HL-60/S4 treated with retinoic acid at 250 ng/mL for 4 days and 3 days (cell line): Measurements from ENCODE around the gene LGR6.
"Not testable (repeated sequence)": the region's sequence is repeated elsewhere in the genome, so short reads cannot be mapped to it uniquely, and the experiment has no call there.

ENCODE experiments used
- in situ Hi-C: fragments of 300-500 bp; cut with MboI; formaldehyde crosslinking; loops from 2 replicates; pipeline ENCODE4 v1.7.0; 2022; ENCODE audit warnings: low sequenced_read_pairs

Gene LGR6

DNA sequence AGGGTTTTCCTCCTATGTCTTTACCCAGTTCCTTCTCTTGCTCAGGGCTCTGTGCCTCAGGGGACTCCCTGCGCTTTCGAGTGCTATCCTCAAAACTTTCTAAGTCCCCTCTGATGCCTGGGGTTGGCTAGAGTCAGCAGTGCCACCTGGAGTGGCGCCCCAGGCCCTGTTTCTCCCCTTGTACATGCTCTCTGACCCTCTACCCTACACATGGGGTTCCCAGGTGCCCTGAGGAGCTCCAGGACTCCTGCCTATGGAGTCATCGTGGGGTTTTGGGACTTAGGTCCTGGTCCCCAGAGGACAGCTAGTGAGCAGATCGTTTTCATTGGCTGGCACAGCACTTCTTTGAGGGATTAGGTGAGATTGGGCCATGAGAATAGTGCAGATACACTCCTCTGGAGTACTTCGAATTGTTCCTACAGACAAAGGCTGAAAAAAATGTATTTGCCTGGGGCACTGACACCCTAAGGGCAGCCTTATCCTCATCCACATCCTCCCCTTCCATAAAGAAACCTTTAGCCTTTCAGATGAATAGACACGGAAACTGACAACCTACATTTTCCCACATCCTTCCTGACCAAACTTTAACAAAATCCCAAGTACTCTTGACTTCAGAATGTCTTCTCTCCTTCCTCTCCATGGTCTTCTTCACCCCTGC lies 41.5 kb downstream of the LGR6 start:
- in situ Hi-C loops, result no loop called here

GRCh38 chr1:202235856-202236837 lies 42.5 kb downstream of the LGR6 start:
- in situ Hi-C loops, result no loop called here

DNA sequence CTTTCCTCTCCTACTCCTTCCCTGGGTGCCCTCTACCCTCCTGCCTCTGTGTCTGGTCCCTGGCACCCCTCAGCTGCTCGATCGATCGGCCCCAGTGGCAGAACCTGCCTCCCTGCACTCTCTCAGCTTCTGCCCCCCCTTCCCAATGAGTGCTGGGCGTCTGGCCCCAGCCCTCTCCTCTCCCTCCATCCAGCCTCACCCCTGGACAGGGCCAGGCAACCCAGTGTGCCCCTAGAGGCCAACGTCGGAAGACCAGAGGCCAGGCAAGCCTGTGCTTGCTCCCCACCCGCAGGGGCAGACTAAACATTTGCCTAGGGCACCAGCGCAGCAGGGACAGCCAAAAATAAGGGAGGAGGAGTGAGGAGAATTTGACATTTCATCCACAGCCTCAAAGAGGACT lies 43.5 kb downstream of the LGR6 start:
- in situ Hi-C loops, result no loop called here

GRCh38 chr1:202238914-202239313 lies 45.3 kb downstream of the LGR6 start:
- in situ Hi-C loops, result no loop called here

DNA sequence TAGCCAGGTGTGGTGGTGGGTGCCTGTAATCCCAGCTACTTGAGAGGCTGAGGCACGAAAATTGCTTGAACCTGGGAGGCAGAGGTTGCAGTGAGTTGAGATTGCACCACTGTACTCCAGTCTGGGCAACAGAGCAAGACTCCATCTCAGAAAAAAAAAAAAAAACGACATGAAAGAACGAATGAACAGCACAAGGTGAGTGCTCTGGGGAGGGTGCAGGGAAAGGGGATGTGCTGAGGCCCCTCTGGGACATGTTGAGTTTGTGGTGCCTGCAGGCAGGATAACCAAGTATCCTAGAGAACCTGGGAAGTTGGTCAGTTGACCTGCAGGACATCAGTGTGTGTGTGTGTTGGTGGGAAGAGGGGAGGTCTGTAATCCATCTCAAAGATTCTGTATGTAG lies 46.6 kb downstream of the LGR6 start:
- in situ Hi-C loops, result not testable (repeated sequence)

DNA sequence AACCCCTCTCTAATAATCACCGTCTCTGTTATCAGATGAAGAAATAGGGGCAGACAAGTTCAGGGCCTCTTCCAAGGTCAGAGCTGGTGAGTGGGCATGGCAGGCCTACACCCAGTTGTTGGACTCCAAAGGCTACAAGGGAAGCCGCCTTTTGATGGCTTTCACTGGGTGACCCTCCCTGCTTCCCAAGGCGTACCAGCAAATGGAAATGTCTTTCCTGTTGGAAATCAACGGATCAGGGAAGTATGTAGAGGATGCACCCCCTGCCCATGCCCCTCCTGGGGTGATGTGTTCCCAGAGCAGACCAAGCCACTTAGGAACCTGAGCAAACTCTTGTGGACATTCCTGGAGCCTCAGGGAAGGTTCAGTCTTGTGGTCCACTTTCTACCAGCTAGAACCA lies 47.4 kb downstream of the LGR6 start:
- in situ Hi-C loops, result no loop called here

GRCh38 chr1:202241376-202242079 lies 47.9 kb downstream of the LGR6 start:
- in situ Hi-C loops, result no loop called here

DNA sequence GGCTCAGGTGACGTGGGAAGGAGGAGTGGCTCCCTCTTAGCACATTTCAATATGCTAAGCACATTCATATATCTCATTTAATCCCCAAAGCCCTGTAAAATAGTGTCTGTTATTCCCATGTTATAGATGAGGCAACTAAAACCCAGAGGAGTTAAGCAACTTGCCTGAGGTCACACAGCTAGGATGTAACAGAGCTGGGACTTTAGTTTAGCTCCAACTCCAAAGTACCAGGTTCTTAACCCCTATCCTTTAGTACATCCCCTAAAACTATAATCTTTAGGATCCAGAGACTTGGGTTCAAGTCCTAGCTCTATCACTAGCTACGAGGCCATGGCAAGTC lies 48.5 kb downstream of the LGR6 start:
- in situ Hi-C loops, result no loop called here

GRCh38 chr1:202243006-202243405 lies 49.4 kb downstream of the LGR6 start:
- in situ Hi-C loops, result no loop called here

DNA sequence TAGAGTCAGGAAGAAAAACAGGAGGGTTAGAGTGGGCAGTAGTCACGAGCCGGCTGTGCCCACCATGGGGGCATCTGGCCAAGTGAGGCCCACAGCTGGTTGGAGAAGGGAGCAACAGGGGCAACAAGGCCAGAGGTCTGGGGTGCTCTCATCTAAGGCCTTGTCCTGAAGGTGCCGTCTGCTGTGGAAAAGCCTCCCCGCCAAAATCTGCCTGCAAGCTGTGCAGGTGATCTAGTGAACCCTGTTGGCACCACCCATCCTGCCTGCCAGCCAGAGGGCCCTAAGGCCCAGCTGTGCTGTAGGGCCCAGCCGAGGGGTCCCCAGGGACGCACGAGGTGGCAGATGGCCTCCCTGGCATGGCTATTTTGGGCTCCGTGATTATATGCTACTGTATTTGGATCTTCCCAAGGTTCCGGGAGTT lies 51.3 kb downstream of the LGR6 start:
- in situ Hi-C loops, result no loop called here

GRCh38 chr1:202245391-202245790 lies 51.8 kb downstream of the LGR6 start:
- in situ Hi-C loops, result no loop called here

- in situ Hi-C loops, result no loop called here
These were observed 53.5 kb downstream of the LGR6 start for GRCh38 chr1:202247104-202247503.

DNA sequence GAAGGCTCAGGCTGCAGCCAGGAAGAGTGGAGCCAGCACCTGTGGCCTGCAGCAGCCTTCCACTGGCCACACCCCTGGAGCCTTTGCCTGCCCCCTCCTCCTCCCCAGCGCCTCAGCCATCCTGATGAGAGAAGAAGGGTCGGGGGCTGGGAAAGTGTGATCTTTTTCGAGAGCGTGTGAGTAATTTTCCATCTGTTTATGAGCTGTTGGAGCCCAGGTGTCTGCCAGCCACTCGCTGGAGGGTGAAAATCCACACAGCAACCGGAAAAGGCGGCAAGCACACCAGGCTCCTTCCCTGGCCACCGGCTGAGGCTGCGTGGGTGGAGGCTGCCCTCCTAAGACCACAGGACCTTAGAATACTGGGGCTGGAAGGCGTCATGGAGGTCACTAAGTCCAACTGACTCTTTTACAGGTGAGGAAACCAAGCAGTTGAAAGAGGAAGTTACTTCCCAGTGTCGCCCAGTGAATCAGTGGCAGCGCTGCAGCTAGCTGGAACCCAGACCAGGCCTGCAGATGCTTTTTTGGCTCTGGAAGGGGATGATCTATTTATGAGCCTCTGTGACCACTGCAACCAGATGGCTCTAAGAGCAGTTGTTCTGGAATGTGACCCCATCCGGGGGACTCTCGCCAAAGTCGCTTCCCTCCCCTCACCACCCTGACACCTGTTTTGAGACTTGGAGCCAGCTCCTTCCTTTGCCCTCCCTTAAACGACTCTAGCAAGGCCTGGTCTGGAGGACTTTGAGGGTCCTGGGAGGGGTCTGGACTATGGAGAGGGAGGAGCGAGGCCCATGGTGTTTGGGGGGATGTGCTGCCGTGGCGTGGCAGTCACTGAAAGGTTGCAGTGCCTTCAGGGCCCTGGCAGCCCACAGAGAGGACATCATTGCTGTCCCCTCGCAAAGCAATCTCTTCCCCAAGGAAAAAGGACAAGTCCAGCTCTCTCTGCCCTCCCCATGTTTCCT lies 54.5 kb downstream of the LGR6 start:
- in situ Hi-C loops, result no loop called here

GRCh38 chr1:202248861-202249260 lies 55.3 kb downstream of the LGR6 start:
- in situ Hi-C loops, result no loop called here

DNA sequence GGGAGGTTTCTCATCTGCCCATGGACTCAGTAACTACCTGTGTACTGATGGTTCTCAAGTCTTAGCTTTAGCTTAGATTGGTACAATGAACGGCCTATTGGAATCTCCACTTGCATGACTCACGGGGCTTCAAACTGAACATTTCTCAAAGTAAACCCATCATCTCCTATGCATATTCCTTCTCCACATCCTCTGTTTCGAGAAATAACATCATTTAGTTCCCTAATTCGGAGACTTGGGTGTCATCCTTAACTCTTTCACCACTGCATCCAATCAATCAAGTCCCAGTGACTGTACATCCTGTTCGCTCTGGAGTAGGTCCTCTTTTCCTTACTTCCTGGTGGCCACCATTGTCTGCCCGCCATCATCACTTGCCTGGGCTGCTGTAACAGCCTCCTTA lies 55.8 kb downstream of the LGR6 start:
- in situ Hi-C loops, result no loop called here

GRCh38 chr1:202249846-202250245 lies 56.2 kb downstream of the LGR6 start:
- in situ Hi-C loops, result no loop called here

DNA sequence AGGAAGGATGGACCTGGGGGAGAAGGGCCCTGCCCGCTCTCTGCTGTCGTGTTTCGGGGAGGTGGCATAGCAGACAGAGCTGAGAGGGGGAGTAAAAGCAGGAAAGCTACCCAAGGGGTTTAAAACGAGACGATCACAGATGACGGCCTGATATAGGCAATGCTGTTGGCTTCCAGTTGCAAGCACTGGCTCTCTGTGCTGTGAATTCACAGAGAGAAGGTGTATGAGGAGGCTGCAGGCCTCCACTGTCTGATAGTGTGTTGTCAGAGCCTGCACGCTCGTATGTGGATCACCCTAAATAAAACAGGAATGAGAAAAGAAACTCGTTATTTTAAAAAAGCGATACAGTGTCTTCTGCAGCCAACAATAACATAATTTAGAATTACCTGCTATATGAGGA lies 57.4 kb downstream of the LGR6 start:
- in situ Hi-C loops, result no loop called here

DNA sequence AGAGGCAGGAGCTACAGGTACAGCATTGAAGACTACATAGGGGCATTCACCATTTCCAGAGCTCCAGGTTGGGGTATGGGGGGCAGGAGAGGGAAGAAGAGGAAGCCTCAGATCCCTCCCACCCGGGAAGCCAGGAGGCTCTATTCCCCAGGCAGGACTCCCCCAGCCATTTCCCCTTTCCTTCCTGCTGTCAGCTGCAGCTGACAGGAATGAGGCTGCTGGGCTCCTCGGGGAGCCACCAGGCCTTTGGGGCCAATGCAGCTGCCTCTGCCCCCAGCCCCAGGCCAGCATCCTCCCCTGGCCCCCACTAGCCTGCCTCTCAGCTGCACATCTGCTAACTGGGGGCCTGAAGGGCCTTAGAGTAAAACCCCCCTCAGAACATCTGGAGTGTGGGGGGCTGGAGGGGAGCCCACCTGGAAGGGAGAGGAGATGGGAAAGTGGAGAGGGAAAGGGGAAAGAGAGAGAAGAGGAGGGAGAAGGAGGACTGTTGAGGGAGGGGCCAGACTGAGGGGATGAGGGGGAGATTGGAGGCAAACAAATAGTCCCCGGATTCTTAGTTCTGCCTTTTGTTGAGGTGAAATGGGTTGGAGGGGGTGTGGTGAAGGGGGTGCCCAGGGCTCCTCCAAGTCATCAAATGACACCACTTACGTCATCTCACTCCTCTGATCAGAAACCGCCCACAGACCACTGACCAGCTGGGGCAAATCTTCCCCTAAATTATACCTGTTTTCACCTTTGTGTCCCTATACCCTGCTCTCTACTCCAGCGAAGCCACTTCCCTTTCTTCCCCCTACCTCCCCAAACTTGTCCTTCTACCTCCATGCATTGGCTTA lies 58.0 kb downstream of the LGR6 start:
- in situ Hi-C loops, result no loop called here

DNA sequence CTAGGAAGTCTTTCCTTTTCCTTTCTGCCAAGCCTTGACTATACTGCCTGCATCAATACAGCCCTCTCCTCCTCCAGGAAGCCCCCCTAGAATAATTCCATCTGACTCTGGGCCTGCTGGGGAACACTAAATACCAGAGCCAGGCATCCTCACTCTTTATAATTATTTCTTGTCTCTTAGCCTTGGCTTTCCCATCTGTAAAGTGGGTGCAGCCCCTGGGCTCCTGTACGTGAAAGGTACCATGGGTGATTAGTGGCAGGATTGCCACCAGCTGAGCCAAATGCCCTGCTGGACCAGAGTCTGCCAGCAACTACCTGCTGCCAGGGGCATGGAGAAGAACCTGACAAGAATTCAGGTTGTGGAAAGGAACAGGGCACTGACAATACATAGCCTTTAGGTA lies 58.7 kb downstream of the LGR6 start:
- in situ Hi-C loops, result no loop called here
